HG02973 (cell line): Measurements from ENCODE around the gene KCNK3.

Experiments
- ATAC-seq: cut with Tn5 transposase; IDR thresholded peaks from one replicate; pipeline ENCODE4 v1.9.1; 2021; ENCODE audit warnings: moderate library complexity; ENCODE audit not compliant: unreplicated experiment

KCNK3 gene

DNA sequence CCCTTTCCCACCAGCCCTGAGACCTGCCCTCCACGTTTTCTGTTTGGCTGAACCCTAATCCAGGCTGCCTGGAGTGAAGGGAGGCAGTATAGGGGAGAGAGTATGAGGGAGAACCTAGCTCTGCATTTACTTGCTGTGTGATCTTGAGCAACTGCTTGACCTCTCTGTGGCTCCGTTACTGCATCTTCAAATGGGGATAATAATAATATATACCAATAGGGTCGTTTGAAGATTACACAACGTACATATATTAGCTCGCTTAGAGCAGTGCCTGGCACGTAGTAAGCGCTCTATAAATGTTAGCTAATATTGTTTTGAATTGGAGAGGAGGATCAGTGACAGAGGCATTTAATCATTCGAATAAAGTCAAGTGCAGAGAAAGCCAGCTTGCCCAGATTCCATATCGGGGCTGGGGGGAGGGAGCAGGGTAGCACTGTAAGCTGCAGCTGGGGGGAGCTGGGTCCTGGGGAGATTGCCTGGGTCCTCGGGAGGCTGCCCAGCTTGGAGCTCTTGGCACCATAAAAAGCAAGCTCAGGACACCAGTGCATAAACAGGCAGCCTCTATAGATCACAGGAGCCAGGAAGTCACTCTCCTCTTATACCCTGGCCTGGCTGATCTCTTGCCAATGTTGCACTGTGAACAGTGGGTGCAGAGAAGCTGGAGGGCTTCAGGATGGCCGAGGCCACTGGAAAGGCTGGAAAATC lies 19.1 kb downstream of the KCNK3 start:
- no peak for ATAC-seq

DNA sequence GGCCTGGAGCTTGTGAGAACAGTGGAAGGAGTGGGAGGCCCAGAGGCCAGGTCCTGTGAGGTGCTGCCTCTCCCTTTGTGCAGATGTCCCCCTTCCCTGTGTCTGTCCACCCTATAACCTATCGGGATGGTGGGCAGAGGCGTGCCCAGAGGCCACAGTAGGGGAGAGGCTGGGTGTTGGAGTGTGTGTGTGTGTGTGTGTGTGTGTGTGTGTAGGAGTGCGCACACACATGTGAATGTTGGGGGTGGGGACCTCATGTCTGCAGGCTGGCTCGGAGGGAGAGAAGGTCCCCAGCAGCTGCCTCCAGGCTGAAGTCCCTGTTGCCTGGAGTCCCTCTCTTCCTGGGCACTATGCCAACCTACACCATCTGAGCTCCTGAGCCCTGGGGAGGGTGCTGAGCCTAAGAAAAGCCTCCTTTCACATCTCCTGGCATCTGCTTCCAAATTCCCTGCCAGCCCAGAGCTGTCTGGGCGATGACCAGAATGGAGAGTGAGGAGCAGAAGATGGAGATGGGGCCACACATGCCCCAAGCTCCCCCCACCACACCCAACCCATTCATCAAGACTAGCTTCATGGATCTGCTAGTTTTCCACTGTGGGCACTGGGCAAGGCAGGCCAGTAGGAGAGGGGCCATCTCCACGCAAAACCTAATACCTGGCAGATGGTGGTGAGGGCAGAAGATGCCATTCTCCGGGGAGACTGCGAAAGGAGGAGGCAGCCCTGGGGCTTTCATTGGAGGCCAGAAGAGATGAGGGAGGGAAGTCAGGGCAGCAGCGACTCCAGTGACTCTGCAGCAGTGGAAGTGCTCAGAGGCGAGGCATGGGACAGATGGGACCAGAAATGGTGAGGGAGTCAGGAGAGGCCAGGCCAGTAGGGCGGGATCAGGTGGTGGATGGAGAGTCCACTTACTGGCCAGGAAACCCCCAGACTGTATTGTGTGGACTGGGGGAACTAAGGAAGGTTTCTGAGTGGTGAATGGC lies 20.3 kb downstream of the KCNK3 start:
- ATAC-seq, result no peak

DNA sequence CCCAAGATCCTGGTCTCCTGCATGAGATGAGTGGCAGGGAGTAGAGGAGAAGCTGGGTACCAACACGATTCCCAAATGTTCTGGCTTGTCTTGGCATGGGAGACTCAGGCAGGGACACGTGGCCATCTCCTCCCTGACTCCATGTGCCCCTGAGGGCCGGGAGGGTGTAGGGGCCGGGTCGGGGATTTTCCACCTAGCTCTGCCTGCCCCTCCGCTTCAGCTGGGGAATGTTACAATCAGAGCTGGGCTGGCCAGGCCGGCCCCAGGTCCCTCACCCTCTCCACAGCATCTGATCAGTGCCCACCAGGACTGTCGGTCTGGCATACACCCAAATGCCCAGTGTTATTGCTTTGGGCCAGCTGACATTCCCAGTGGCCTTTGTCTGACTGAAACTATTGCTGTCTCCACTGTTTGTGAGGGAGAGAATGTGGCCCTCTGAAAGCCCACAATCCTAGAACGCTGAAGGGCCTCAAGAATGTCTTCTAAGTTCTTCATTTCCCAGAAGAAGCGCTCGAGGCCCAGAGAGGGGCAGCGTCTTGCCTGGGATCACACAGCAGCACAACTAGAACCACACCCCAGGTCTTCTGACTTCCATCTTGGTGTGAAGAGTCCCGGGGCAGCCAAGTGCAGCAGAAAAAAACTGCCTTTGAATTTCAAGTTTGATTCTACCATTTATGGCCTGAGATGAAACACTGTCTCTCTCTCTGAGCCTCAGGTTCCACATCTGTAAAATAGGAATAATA lies 23.2 kb downstream of the KCNK3 start:
- no peak for ATAC-seq

- no peak for ATAC-seq
These were observed 23.8 kb downstream of the KCNK3 start for GRCh38 chr2:26716340-26716739.

DNA sequence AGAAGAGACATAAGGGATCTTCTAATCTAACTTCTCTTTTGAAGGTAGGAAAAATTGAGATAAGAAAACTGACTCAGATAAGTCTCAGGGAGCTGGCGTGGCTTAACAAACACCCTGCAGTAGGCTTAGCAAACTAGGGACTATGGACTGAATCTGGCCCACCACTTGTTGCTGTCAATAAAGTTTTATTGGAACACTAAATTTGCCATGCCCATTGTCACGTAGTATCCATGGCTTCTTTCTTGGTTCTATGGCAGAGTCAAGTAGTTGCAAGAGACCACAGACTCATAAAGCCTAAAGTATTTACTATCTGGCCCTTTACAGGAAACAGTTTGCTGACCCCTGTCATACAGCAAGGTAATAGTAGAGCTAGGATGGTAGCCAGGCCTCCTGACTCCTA lies 24.2 kb downstream of the KCNK3 start:
- no peak for ATAC-seq

DNA sequence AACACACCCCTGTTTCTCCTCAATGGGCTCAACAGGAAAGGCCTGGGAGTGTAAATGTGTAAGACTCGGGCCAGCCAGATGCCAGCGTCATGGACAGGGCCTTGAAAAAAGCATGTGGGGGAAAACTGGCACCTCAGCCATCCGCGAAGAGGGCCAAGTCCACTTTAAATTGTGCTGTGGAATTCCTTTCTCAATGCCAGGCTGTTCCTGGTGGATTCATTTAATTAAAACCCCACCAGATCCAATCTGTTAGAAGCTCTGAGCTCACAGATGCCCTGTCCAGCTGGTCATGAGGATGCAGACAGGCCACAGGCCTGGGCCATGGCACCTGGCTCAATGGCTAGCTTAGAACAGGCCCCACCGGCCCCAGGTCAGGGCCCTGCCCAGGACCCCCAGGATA lies 24.8 kb downstream of the KCNK3 start:
- ATAC-seq, result no peak

GRCh38 chr2:26718949-26719686 lies 26.6 kb downstream of the KCNK3 start:
- no peak for ATAC-seq

GRCh38 chr2:26720322-26721114 lies 28.0 kb downstream of the KCNK3 start:
- no peak for ATAC-seq

DNA sequence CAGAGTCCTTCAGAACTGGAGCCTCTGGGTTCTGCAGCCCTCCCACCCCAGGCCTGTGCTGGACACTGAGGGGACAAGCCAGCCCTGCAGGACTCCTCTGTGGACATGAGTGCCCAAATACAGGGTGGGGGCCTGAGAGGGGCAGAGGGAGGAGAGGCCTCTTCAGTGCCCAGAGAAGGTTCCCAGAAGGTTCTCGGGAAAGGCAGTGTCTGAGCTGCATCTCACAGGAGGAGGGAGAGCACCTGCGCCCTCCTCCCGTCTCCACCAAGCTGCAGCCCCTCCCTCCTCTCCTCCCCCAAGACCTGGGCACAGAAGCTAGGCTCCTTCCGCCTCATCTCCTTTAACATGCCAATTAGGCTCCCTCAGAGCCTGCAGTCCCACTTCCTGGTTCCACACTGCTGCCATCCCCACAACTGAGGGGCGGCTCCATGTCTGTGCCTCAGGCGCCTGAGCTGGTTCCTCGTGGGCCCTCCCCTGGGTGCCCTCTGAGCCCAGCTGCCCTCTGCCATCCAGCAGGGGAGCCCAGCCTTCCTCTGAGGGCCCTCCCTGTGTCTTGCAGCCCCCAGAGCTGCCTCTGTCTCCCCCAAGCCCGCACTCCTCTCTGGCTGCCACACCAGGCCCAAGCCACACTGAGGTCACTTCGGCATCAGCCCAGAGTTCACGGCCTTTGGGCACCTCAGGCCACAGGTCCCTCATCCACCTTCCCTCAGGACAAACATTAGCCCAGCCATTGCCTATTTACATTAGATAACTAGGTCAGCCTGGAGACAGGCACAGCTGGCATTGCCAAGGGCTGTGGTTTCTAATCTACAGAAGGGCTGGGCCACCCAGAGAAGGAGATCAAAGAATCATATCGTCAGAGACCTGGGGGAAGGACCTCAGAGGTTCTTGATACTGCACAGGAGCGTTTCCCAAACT lies 28.9 kb downstream of the KCNK3 start:
- ATAC-seq, result no peak

GRCh38 chr2:26722328-26722727 lies 29.8 kb downstream of the KCNK3 start:
- ATAC-seq, result no peak

GRCh38 chr2:26722911-26723310 lies 30.4 kb downstream of the KCNK3 start:
- no peak for ATAC-seq

DNA sequence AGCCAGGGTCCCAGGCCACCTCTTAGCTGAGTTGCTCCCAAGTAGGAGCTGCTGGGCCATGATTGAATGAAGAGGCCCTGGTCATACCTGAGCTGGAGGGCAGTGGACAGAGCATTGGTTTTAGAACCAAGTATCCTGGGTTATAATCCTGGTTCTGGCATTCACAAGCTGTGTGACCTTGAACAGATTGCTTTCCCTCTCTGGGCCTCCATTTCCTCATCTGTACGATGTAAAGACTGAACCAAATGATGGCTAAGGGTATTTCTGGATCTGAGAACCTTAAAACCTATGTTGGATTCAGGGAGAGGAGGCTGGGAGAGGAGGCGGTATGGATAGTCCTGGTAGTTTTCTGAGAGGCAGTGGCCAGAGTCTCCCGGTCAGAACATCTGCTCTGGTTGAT lies 31.0 kb downstream of the KCNK3 start:
- ATAC-seq, result no peak

DNA sequence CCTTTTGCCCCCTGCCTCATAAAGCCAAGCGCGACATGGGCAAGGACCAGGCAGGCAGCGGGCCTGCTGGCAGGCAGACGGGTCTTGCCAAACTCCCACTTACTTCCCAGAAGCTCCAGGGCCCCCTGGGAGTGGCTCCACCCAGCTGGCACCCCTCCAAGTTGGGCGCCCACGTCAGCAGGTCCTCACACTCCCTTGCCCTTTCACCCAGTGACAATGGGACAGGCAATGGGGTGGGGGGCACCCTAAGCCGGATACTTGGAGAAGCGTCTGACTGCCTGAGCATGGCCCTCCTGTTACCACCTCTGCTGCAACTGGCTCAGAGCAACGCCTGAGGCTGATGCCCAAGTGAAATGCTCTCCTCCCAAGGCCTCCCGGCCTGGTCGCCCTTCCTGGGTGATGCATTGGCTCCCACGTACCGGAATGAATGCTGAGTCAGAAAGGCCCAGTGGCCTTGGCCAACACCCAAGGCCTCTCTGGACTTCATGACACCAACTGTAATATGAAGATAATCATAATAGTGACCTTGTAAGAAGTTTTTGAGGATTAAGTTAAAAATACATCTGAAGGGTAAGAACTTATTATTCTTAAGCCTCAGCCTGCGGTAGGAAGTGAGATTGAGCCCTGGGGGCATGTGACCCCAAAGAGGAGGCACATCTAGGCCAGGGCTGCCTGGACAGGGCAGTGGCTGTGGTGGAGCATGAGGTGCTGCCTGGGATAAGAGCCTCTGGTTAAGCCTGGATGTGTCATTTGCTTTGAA lies 31.6 kb downstream of the KCNK3 start:
- no peak for ATAC-seq

DNA sequence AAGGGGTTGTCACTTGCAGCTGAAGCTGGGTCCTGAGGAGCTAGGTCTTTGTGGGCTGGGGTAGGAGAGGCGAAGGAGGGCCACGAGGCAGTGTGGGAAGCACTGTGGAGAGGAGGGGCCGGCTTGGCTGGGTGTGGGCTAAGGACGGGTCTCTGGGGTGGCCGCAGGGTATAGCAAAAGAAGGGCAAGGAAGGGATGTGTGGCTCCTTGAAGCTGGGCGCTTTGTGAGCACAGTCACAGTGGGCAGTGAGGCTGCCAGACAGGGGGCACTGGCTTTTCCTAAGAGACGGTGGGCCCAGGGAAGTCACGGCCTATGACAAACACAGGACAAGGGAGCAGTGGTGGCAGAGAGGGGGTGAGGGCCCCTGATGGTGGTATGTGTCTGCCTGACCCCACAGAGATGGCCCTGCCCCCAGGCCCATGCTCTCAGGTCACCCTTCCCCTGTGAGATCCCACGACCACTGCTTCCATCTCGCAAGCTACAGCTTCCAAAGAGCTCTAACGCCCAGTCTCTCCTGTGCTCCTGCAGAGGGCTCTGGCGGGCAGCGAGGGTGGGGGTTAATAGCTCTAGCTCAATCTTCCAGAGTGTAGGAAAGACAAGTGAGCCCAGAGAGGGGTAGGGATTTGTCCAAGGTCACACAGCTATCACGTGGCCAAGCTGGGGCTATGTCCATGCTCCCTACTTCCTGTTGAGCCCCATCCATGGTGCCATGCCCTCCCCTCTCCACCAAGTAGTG lies 32.4 kb downstream of the KCNK3 start:
- ATAC-seq, result no peak

- ATAC-seq, result no peak
These were observed 32.9 kb downstream of the KCNK3 start for GRCh38 chr2:26725521-26725820.

DNA sequence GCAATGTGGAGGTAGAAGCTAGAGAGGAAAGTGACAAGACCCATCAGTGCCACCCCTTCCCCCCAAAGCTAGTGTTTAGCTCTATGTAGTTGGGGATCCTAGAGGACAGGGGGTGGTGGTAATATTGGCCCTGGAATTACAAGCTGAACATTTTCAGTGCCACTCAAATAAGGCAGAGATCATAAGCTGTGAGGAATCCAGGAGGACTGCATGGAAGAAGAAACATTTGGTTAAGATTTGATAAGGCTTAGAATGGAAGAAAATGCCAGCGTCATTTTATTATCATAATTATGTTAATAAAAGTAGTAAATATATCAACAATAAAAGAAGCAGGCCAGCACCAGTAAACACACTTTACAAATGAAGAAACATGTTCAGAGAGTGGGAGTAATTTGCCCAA lies 33.7 kb downstream of the KCNK3 start:
- ATAC-seq, result no peak

DNA sequence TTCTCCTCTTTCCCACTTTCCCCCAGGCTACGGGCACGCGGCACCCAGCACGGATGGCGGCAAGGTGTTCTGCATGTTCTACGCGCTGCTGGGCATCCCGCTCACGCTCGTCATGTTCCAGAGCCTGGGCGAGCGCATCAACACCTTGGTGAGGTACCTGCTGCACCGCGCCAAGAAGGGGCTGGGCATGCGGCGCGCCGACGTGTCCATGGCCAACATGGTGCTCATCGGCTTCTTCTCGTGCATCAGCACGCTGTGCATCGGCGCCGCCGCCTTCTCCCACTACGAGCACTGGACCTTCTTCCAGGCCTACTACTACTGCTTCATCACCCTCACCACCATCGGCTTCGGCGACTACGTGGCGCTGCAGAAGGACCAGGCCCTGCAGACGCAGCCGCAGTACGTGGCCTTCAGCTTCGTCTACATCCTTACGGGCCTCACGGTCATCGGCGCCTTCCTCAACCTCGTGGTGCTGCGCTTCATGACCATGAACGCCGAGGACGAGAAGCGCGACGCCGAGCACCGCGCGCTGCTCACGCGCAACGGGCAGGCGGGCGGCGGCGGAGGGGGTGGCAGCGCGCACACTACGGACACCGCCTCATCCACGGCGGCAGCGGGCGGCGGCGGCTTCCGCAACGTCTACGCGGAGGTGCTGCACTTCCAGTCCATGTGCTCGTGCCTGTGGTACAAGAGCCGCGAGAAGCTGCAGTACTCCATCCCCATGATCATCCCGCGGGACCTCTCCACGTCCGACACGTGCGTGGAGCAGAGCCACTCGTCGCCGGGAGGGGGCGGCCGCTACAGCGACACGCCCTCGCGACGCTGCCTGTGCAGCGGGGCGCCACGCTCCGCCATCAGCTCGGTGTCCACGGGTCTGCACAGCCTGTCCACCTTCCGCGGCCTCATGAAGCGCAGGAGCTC lies 35.4 kb downstream of the KCNK3 start:
- no peak for ATAC-seq
